HepG2 (cell line): ENCODE measurements around the gene ANKS3. TPM values are rescaled to one million over a fixed set of nuclear protein-coding genes. Genes with fewer than 3 reads are reported as not detected.
A peak's percentile ranks its signal among the peaks of the same experiment; 100 is the strongest.

Source experiments
- ATAC-seq: fragments of 200-7000 bp; cut with Tn5 transposase; 3 replicates; pipeline ENCODE4 v1.9.1; 2020; ENCODE audit warnings: mild to moderate bottlenecking, moderate library complexity
- BruUV-seq: library from RNA; stranded (reverse); fragments of 400-500 nt; replicated peaks from 2 replicates; lab custom pipeline; 2021; lab: Mats Ljungman, UMichigan
- CTCF ChIA-PET: fragments of 300-600 bp; formaldehyde crosslinking; extraction: SDS; loops from one replicate; lab custom pipeline; 2021; ENCODE audit warnings: low total read pairs, inconsistent platforms, low intra/inter-chr PET ratio; lab: Yijun Ruan, JAX
- POLR2A ChIA-PET: fragments of 350-600 bp; sonication (Branson Sonifier 250); formaldehyde crosslinking; loops from one replicate; lab custom pipeline; 2020; ENCODE audit warnings: antibody characterized with exemption, inconsistent platforms; lab: Yijun Ruan, JAX
- DNase-seq: peaks from one replicate; pipeline ENCODE4 v3.0.0-alpha.2; 2015; ENCODE audit warnings: low spot score
- FAIRE-seq: peaks from 3 replicates; lab custom pipeline; 2011; peaks lifted over from hg19 to GRCh38; lab: Jason Lieb, UNC
- H2AFZ ChIP-seq: one replicate; pipeline ENCODE4 v1.6.1; 2011; ENCODE audit warnings: low read length, inconsistent platforms
- H3K27ac ChIP-seq: fragments of 300-600 bp; 3 replicates; pipeline ENCODE4 v1.8.0; 2011; ENCODE audit warnings: mixed run types, mild to moderate bottlenecking, mixed read lengths, low read length, inconsistent platforms; ENCODE audit not compliant: insufficient read depth; ENCODE audit errors: extremely low read length
- H3K27me3 ChIP-seq, 2 experiments: fragments of 200-600 bp in 1 of 2; 2 replicates in 1 of 2; 3 replicates in 1 of 2; pipeline versions ENCODE4 v1.6.0 to v1.8.0; 2011; ENCODE audit warnings: low read length in 2 of 2, mild to moderate bottlenecking in 2 of 2, moderate library complexity in 2 of 2, inconsistent platforms in 1 of 2; ENCODE audit not compliant: insufficient read depth in 2 of 2, control insufficient read depth in 1 of 2
- H3K36me3 ChIP-seq, 2 experiments: fragments of 200-600 bp in 1 of 2; replicated peaks in 1 of 2; 2 replicates in 1 of 2; 3 replicates in 1 of 2; pipeline versions ENCODE4 v1.5.1 to v1.8.0; 2011; ENCODE audit warnings: low read length in 2 of 2, inconsistent platforms in 1 of 2; ENCODE audit not compliant: insufficient read depth in 2 of 2, control insufficient read depth in 1 of 2
- H3K4me1 ChIP-seq: 2 replicates; pipeline ENCODE4 v1.5.1; 2012; ENCODE audit warnings: low read length, inconsistent platforms; ENCODE audit not compliant: insufficient read depth
- H3K4me2 ChIP-seq: 2 replicates; pipeline ENCODE4 v1.6.0; 2011; ENCODE audit warnings: low read depth, low read length, inconsistent platforms
- H3K4me3 ChIP-seq, 3 experiments: fragments of 200-600 bp in 1 of 3; sonication (generic), shearing (Covaris generic) in 1 of 3; replicated peaks in 1 of 3; 2 replicates each; pipeline ENCODE4 v1.5.1; 2011 to 2016; ENCODE audit warnings: low read length in 3 of 3, inconsistent platforms in 2 of 3, low read depth in 2 of 3, mild to moderate bottlenecking in 2 of 3, control low read depth in 1 of 3, mixed read lengths in 1 of 3; ENCODE audit not compliant: insufficient read depth in 1 of 3
- H3K79me2 ChIP-seq: one replicate; pipeline ENCODE4 v1.6.1; 2011; ENCODE audit warnings: low read length, inconsistent platforms; ENCODE audit not compliant: insufficient read depth
- H3K9ac ChIP-seq: 2 replicates; pipeline ENCODE4 v1.6.0; 2011; ENCODE audit warnings: mild to moderate bottlenecking, low read depth, low read length, inconsistent platforms; ENCODE audit not compliant: insufficient read depth
- H3K9me3 ChIP-seq: 2 replicates; pipeline ENCODE4 v1.5.1; 2012; ENCODE audit warnings: mild to moderate bottlenecking, low read length
- H4K20me1 ChIP-seq: 2 replicates; pipeline ENCODE4 v1.6.0; 2011; ENCODE audit warnings: inconsistent platforms, mild to moderate bottlenecking, low read length, moderate library complexity; ENCODE audit not compliant: insufficient read depth
- ATAD3A ChIP-seq: sonication (generic); formaldehyde crosslinking; IDR thresholded peaks from 2 replicates; pipeline ENCODE4 v1.4.0; 2020; ENCODE audit warnings: missing genetic modification reagents
- BCL6 ChIP-seq: IDR thresholded peaks from 2 replicates; pipeline ENCODE4 v1.6.1; 2016; ENCODE audit warnings: missing genetic modification reagents, missing compliant biosample characterization
- CBFB ChIP-seq: sonication (generic); formaldehyde crosslinking; IDR thresholded peaks from 2 replicates; pipeline ENCODE4 v1.4.0; 2020; ENCODE audit warnings: missing genetic modification reagents
- FOXO1 ChIP-seq: sonication (generic); formaldehyde crosslinking; IDR thresholded peaks from 2 replicates; pipeline ENCODE4 v1.4.0; 2020; ENCODE audit warnings: missing genetic modification reagents
- POLR2A ChIP-seq, 2 experiments: IDR thresholded peaks; 2 replicates each; pipeline ENCODE4 v1.6.1; 2011; ENCODE audit warnings: low read depth in 2 of 2, low read length in 2 of 2, mild to moderate bottlenecking in 1 of 2, moderate library complexity in 1 of 2; ENCODE audit not compliant: insufficient read depth in 1 of 2
- RBM22 ChIP-seq: fragments of 200-400 bp; formaldehyde crosslinking; optimal IDR thresholded peaks from 2 replicates; pipeline ENCODE3; 2017; ENCODE audit warnings: mild to moderate bottlenecking, low read length, moderate library complexity
- SMARCC2 ChIP-seq: fragments of 450-650 bp; IDR thresholded peaks from 2 replicates; pipeline ENCODE4 v1.6.1; 2017; ENCODE audit warnings: antibody characterized with exemption, mild to moderate bottlenecking
- TEAD3 ChIP-seq: optimal IDR thresholded peaks from 2 replicates; pipeline ENCODE3; 2016; ENCODE audit warnings: borderline replicate concordance
- ZBTB7B ChIP-seq: sonication (generic); formaldehyde crosslinking; IDR thresholded peaks from 2 replicates; pipeline ENCODE4 v1.4.0; 2020; ENCODE audit warnings: missing genetic modification reagents
- ZNF18 ChIP-seq: sonication (generic); formaldehyde crosslinking; IDR thresholded peaks from 2 replicates; pipeline ENCODE4 v1.8.0; 2022; ENCODE audit warnings: mild to moderate bottlenecking, missing genetic modification reagents; ENCODE audit not compliant: insufficient replicate concordance
- ZNF431 ChIP-seq: sonication (generic); formaldehyde crosslinking; IDR thresholded peaks from 2 replicates; pipeline ENCODE4 v1.9.0; 2022; ENCODE audit warnings: missing genetic modification reagents, low read depth, mild to moderate bottlenecking, borderline replicate concordance
- ZNF597 ChIP-seq: sonication (generic); formaldehyde crosslinking; IDR thresholded peaks from 2 replicates; pipeline ENCODE4 v1.5.0; 2020; ENCODE audit warnings: missing genetic modification reagents
- ZNF607 ChIP-seq: sonication (generic); formaldehyde crosslinking; IDR thresholded peaks from 2 replicates; pipeline ENCODE4 v1.5.1; 2020; ENCODE audit warnings: missing genetic modification reagents, mild to moderate bottlenecking, borderline replicate concordance
- ZNF615 ChIP-seq: sonication (generic); formaldehyde crosslinking; IDR thresholded peaks from 2 replicates; pipeline ENCODE4 v1.5.0; 2020; ENCODE audit warnings: mild to moderate bottlenecking, missing genetic modification reagents, borderline replicate concordance
- WGBS: methylation state at CpG from one replicate; pipeline ENCODE4 v1.1.6; 2017; ENCODE audit warnings: low lambda C conversion rate; 5-methylcytosine and 5-hydroxymethylcytosine counted together
- in situ Hi-C: cut with HindIII; loops from 2 replicates; pipeline ENCODE4 v1.10.0; 2017; ENCODE audit warnings: low pct_unique_long_range_greater_than_20kb; ENCODE audit not compliant: extremely low pct_ligation_motif_present
- intact Hi-C: fragments of 100-400 bp; cut with micrococcal nuclease; formaldehyde crosslinking; loops from one replicate; pipeline ENCODE4 v1.10.0; 2022; ENCODE audit not compliant: unreplicated experiment
- polyA plus RNA-seq, 8 experiments: library from polyadenylated mRNA; depleted of rRNA in 3 of 8; stranded (reverse) in 7 of 8; unstranded in 1 of 8; fragments of >200 nt; fragmentation: Illumina TruSeq in 4 of 8; extraction: Trizol in 4 of 8; gene quantifications; 2 replicates each; pipeline versions ENCODE4 v1.2.1 to v1.2.3, GENCODE V29; 2011 to 2016; ENCODE audit warnings: low read depth in 4 of 8, missing spikeins in 1 of 8, mixed read lengths in 1 of 8; ENCODE audit not compliant: insufficient read depth in 1 of 8
- total RNA-seq, 5 experiments: library from RNA; depleted of rRNA; stranded (reverse); fragments of >200 nt; fragmentation: Illumina TruSeq; extraction: Trizol; gene quantifications; 2 replicates each; pipeline ENCODE4 v1.2.3, GENCODE V29; 2016; ENCODE audit warnings: low read depth in 1 of 5
- TF ChIP-seq, protein P1 (sequence below): sonication (generic); formaldehyde crosslinking; IDR thresholded peaks from 2 replicates; pipeline ENCODE4 v1.5.0; 2020; ENCODE audit warnings: missing genetic modification reagents

The ANKS3 gene
- total and polyA plus RNA-seq, 2 of the 13 experiments (the other 11 are each of a cell fraction or from before 2014, with no cell fraction given): 11.4 to 15.9 TPM

GRCh38 chr16:4690946-4691665, 43.0 kb downstream of the ANKS3 start:
- H2AFZ ChIP-seq: no peak overlapping the region
- peaks cover 3% of the 10 kb centered on the region for H3K79me2 ChIP-seq
- ATAC-seq (no peak), DNase-seq (no peak), FAIRE-seq (no peak)
- ChIA-PET CTCF (no interaction called here), POLR2A (no interaction called here)
- no peaks in the 10 kb centered on the region for H3K9me3 ChIP-seq
- H3K4me2 ChIP-seq: no peak overlapping the region
- in situ Hi-C loops (no loop called here), intact Hi-C loops (no loop called here)
- BruUV-seq: no TSS peak
- 91% methylated on average over 14 of the region's 19 CpGs for WGBS
- H3K9ac ChIP-seq: no peak overlapping the region
- no peak overlapping the region for H3K27ac ChIP-seq
- no peaks in the 10 kb centered on the region for H3K27me3 ChIP-seq
- H3K4me1 ChIP-seq: peaks cover 22% of the 10 kb centered on the region
- no peak for TF ChIP-seq ZNF431 (CRISPR knock-in tag)
- TF ChIP-seq ZNF607: no peak
- TF ChIP-seq, protein P1, sequence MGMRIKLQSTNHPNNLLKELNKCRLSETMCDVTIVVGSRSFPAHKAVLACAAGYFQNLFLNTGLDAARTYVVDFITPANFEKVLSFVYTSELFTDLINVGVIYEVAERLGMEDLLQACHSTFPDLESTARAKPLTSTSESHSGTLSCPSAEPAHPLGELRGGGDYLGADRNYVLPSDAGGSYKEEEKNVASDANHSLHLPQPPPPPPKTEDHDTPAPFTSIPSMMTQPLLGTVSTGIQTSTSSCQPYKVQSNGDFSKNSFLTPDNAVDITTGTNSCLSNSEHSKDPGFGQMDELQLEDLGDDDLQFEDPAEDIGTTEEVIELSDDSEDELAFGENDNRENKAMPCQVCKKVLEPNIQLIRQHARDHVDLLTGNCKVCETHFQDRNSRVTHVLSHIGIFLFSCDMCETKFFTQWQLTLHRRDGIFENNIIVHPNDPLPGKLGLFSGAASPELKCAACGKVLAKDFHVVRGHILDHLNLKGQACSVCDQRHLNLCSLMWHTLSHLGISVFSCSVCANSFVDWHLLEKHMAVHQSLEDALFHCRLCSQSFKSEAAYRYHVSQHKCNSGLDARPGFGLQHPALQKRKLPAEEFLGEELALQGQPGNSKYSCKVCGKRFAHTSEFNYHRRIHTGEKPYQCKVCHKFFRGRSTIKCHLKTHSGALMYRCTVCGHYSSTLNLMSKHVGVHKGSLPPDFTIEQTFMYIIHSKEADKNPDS (CRISPR knock-in tag): no peak
- no peak for TF ChIP-seq ZBTB7B (CRISPR knock-in tag)
- TF ChIP-seq CBFB (CRISPR knock-in tag): no peak
- TF ChIP-seq POLR2A (IDR thresholded peaks at IDR 0.05; ENCODE audit: insufficient read depth in 1 of 2, low read depth in 2 of 2, low read length in 2 of 2): peak in 1 of 2 experiments; percentile 38; a peak in 1 of 4 replicates
- no peak for TF ChIP-seq BCL6
- no peak for TF ChIP-seq ZNF597 (CRISPR knock-in tag)
- peak; percentile 80 for TF ChIP-seq RBM22
- no peak for TF ChIP-seq ZNF18 (CRISPR knock-in tag)
- no peak for TF ChIP-seq ATAD3A
- TF ChIP-seq TEAD3 (CRISPR knock-in tag): no peak
- TF ChIP-seq ZNF615: no peak
- TF ChIP-seq FOXO1 (CRISPR knock-in tag): no peak
- no peak for TF ChIP-seq SMARCC2
- no peaks in the 10 kb centered on the region for H4K20me1 ChIP-seq
- H3K4me3 ChIP-seq: no peak overlapping the region
- H3K36me3 ChIP-seq: peaks cover 15 to 19% of the 10 kb centered on the region in 2 experiments
